SU-DHL-6 (cell line): Measurements from ENCODE around the gene ADGRG7.
A peak's percentile ranks its signal among the peaks of the same experiment; 100 is the strongest.

Source experiments
- H2AFZ ChIP-seq: fragments of 200-600 bp; sonication (generic); 2 replicates; pipeline ENCODE4 v1.6.1; 2014; ENCODE audit warnings: low read depth, mild to moderate bottlenecking, moderate library complexity, mixed read lengths, antibody characterized with exemption, low read length; ENCODE audit not compliant: severe bottlenecking
- H3F3A ChIP-seq: fragments of 200-600 bp; shearing (Covaris generic); 2 replicates; pipeline ENCODE4 v1.6.0; 2016; ENCODE audit warnings: antibody characterized with exemption, mild to moderate bottlenecking; ENCODE audit not compliant: insufficient read depth
- H3K27ac ChIP-seq: fragments of 200-600 bp; sonication (generic); 2 replicates; pipeline ENCODE4 v1.5.1; 2016; ENCODE audit warnings: low read depth, mild to moderate bottlenecking, low read length, moderate library complexity, mixed read lengths
- H3K27me3 ChIP-seq: fragments of 200-600 bp; sonication (generic), shearing (Covaris generic); 2 replicates; pipeline ENCODE4 v1.6.0; 2014; ENCODE audit warnings: mild to moderate bottlenecking, low read length
- H3K36me3 ChIP-seq: fragments of 200-600 bp; sonication (generic); 2 replicates; pipeline ENCODE4 v1.6.1; 2014; ENCODE audit warnings: mild to moderate bottlenecking, low read length, mixed read lengths
- H3K4me2 ChIP-seq: fragments of 300-600, 200-600 bp; shearing (Covaris generic), sonication (generic); 2 replicates; pipeline ENCODE4 v1.6.0; 2014; ENCODE audit warnings: low read length, low read depth, mild to moderate bottlenecking; ENCODE audit not compliant: poor library complexity, severe bottlenecking
- H3K4me3 ChIP-seq: fragments of 200-600 bp; sonication (generic); 2 replicates; pipeline ENCODE4 v1.5.1; 2014; ENCODE audit warnings: antibody characterized with exemption, low read length, mild to moderate bottlenecking, mixed read lengths; ENCODE audit not compliant: insufficient read depth, poor library complexity, severe bottlenecking
- H3K79me2 ChIP-seq: fragments of 200-600 bp; sonication (generic); 2 replicates; pipeline ENCODE4 v1.6.1; 2014; ENCODE audit warnings: mild to moderate bottlenecking, low read length, moderate library complexity; ENCODE audit not compliant: insufficient read depth
- H3K9ac ChIP-seq: fragments of 200-600 bp; sonication (generic); 2 replicates; pipeline ENCODE4 v1.7.0; 2014; ENCODE audit warnings: mild to moderate bottlenecking, low read length
- H3K9me2 ChIP-seq: fragments of 200-600 bp; sonication (generic); replicated peaks from 2 replicates; pipeline ENCODE4 v1.6.1; 2014; ENCODE audit warnings: low read length; ENCODE audit not compliant: insufficient read depth
- H3K9me3 ChIP-seq: fragments of 200-600 bp; sonication (generic); 2 replicates; pipeline ENCODE4 v1.6.1; 2014; ENCODE audit warnings: low read length, mixed read lengths; ENCODE audit not compliant: insufficient read depth
- H4K20me1 ChIP-seq: fragments of 200-600 bp; sonication (generic); 2 replicates; pipeline ENCODE4 v1.6.1; 2014; ENCODE audit warnings: low read depth, mild to moderate bottlenecking, antibody characterized with exemption, low read length, moderate library complexity, mixed read lengths
- EZH2phosphoT487 ChIP-seq: fragments of 200-600 bp; sonication (generic), shearing (Covaris generic); conservative IDR thresholded peaks from 2 replicates; pipeline ENCODE4 v1.6.1; 2018; ENCODE audit warnings: mild to moderate bottlenecking, antibody characterized with exemption, low read length, moderate library complexity, mixed read lengths
- TF ChIP-seq, protein P1 (sequence below): fragments of 200-600 bp; sonication (generic); IDR thresholded peaks from one replicate; pipeline ENCODE4 v1.5.1; 2017; ENCODE audit warnings: antibody characterized with exemption, mild to moderate bottlenecking, low read length, moderate library complexity; ENCODE audit not compliant: insufficient read depth, poor library complexity, severe bottlenecking

ADGRG7 gene

DNA sequence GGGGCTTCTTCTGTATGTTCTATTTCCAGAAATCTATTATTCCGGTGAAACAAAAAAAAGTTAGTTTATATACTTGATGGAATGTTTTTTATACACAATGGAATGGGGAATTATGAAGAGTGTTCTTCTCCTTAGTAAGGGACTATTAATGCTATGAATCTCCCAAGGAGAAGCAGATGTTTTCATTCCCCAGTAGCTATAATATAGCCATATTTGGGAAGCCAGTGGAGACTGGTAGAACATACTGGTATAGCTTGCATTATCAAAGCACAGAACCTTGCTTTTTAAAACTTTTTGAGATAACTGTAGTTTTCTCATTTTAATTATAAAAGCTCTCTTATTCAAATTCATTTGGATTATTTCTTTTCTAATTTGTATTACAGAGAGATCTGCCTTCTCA is 38.3 kb downstream of the ADGRG7 start:
- no peaks in the 10 kb centered on the region for H3K36me3 ChIP-seq
- TF ChIP-seq, protein P1, sequence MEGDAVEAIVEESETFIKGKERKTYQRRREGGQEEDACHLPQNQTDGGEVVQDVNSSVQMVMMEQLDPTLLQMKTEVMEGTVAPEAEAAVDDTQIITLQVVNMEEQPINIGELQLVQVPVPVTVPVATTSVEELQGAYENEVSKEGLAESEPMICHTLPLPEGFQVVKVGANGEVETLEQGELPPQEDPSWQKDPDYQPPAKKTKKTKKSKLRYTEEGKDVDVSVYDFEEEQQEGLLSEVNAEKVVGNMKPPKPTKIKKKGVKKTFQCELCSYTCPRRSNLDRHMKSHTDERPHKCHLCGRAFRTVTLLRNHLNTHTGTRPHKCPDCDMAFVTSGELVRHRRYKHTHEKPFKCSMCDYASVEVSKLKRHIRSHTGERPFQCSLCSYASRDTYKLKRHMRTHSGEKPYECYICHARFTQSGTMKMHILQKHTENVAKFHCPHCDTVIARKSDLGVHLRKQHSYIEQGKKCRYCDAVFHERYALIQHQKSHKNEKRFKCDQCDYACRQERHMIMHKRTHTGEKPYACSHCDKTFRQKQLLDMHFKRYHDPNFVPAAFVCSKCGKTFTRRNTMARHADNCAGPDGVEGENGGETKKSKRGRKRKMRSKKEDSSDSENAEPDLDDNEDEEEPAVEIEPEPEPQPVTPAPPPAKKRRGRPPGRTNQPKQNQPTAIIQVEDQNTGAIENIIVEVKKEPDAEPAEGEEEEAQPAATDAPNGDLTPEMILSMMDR = no peak
- no peak for TF ChIP-seq EZH2phosphoT487
- no peaks in the 10 kb centered on the region for H3K9me2 ChIP-seq
- no peak overlapping the region for H3K9ac ChIP-seq
- no peak overlapping the region for H2AFZ ChIP-seq
- H3K4me2 ChIP-seq = no peak overlapping the region
- H3K79me2 ChIP-seq = no peaks in the 10 kb centered on the region
- H3K9me3 ChIP-seq = no peaks in the 10 kb centered on the region
- no peaks in the 10 kb centered on the region for H3K27me3 ChIP-seq
- H3K4me3 ChIP-seq = no peak overlapping the region
- no peaks in the 10 kb centered on the region for H4K20me1 ChIP-seq
- no peak overlapping the region for H3K27ac ChIP-seq
- H3F3A ChIP-seq = no peaks in the 10 kb centered on the region; the same call in 1 of the 2 replicates

DNA sequence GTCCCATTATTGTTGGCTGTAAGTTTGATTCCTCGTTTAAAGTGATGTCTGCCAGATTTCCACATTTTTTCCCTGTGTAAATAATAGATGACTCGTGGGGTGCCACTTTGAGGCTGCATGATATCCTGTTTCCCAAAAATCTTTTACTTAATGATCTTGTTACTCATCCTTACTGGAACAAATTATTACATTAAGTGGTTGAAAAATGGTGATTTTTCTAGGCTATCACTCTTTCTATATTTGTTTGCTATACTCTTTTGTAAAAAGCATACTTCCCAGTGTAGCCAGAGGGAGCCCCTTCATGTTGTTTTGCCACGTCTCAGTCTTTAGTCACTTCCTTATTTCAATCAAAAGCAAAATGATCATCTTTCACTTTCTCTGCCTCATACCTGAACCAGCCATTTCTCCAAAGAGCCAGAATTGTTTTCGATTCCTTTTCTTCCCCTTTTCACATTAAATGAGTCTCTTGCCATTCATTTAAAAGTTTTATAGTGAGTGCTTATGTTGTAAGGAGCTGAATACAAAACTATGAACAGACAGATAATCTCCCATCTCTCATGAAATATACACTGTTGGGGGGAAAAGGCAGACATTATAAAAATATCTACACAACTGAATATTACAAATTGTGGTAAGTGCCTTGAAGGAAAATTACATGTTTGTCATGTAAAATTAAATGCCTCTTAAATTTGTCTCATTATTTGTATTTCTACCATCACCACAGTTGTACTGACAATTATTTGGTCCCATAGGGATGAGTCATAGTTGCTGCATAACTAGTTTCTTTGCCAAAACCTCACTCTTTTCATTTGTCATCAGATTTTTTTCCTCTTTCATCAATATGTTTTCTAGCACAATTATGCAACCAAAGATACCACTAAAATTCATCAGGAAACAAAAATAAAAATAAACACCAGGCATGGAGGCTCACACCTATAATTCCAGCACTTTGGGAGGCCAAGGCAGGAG is 41.5 kb downstream of the ADGRG7 start:
- Histone ChIP-seq H3K9ac (no peak overlapping the region), H3K27ac (no peak overlapping the region), H3K9me2 (no peaks in the 10 kb centered on the region), H3K9me3 (no peaks in the 10 kb centered on the region), H3K36me3 (no peaks in the 10 kb centered on the region), H3K27me3 (no peaks in the 10 kb centered on the region), H3K4me2 (no peak overlapping the region), H4K20me1 (no peaks in the 10 kb centered on the region), H3K4me3 (no peak overlapping the region), H3K79me2 (no peaks in the 10 kb centered on the region), H2AFZ (peak overlapping the region; percentile 4), H3F3A (no peaks in the 10 kb centered on the region; the same call in 1 of the 2 replicates)
- TF ChIP-seq, protein P1 = no peak

DNA sequence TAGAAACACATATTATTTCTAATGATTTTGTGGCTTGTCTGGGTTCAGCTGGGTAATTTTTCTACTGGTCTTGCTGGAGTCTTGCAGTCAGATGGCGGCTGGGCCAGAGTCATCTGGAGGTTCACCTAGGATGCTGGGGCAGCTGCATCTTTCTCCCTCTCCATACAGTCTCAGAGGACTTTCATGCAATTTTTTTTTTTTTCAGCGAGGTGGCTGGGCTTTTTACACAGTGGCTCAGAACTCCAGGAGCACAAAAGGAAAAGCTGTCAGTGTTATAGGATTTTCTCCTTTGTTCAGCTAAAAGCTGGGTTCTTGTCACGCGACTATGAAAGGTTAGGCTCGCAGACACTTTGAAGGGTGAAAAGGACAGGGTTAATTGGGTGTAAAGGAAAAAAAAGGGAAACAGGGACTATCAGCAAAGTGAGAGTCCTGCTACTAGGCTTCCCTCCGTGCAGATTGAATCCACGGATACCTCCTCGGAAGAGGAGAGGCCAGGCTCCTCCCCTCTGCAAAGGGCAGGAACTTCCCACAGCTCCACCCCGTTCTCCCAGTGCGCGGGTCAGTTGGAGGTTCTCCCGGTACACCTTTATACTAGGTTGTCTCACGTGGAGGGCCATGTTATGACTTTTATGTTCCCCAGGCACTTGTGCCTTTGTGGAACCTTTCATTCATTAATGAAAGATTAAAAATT is 44.3 kb downstream of the ADGRG7 start:
- TF ChIP-seq, protein P1 = no peak
- no peak for TF ChIP-seq EZH2phosphoT487
- Histone ChIP-seq H3K9ac (no peak overlapping the region), H2AFZ (no peak overlapping the region), H4K20me1 (no peaks in the 10 kb centered on the region), H3K27me3 (no peaks in the 10 kb centered on the region), H3K9me2 (no peaks in the 10 kb centered on the region), H3K36me3 (no peaks in the 10 kb centered on the region), H3F3A (no peaks in the 10 kb centered on the region; the same call in 1 of the 2 replicates), H3K27ac (no peak overlapping the region), H3K79me2 (no peaks in the 10 kb centered on the region), H3K4me3 (no peak overlapping the region), H3K4me2 (no peak overlapping the region), H3K9me3 (no peaks in the 10 kb centered on the region)
